Common myeloid progenitor, CD34-positive (primary cell): ENCODE measurements around the gene SYT12.

Experiments used
- CTCF ChIA-PET: fragments of 350-600 bp; sonication (Branson Sonifier 250); formaldehyde crosslinking; loops from one replicate; lab custom pipeline; 2021; ENCODE audit warnings: antibody characterized with exemption; lab: Charles Lee
- POLR2A ChIA-PET: fragments of 350-600 bp; sonication (Branson Sonifier 250); formaldehyde crosslinking; loops from one replicate; lab custom pipeline; 2021; ENCODE audit warnings: antibody characterized with exemption; lab: Charles Lee
- DNase-seq, 3 donors: peaks; one replicate each; pipeline versions ENCODE4 v3.0.0 to v3.0.0-alpha.2; 2013
- H3K27ac ChIP-seq, 2 experiments: 1 replicate in 1 of 2; 2 replicates in 1 of 2; pipeline ENCODE4 v1.7.0; 2013; ENCODE audit warnings: inconsistent platforms in 2 of 2, low read length in 2 of 2, mild to moderate bottlenecking in 2 of 2, low read depth in 1 of 2, moderate library complexity in 1 of 2; ENCODE audit not compliant: severe bottlenecking in 2 of 2, insufficient read depth in 1 of 2, poor library complexity in 1 of 2
- H3K27me3 ChIP-seq, 5 experiments: replicated peaks in 2 of 5; 1 replicate in 3 of 5; 2 replicates in 2 of 5; pipeline versions ENCODE4 v1.6.1 to v1.7.0; 2013; ENCODE audit warnings: low read length in 4 of 5, mild to moderate bottlenecking in 2 of 5, moderate library complexity in 2 of 5, inconsistent platforms in 1 of 5; ENCODE audit not compliant: insufficient read depth in 5 of 5, control insufficient read depth in 4 of 5
- H3K36me3 ChIP-seq, 4 experiments: 1 replicate in 2 of 4; 2 replicates in 2 of 4; pipeline versions ENCODE4 v1.6.1 to v1.7.0; 2013; ENCODE audit warnings: low read length in 3 of 4, control low read depth in 1 of 4, mild to moderate bottlenecking in 1 of 4; ENCODE audit not compliant: control insufficient read depth in 4 of 4, insufficient read depth in 4 of 4
- H3K4me1 ChIP-seq, 4 experiments: 1 replicate in 3 of 4; 2 replicates in 1 of 4; pipeline versions ENCODE4 v1.6.1 to v1.7.1; 2013; ENCODE audit warnings: low read length in 3 of 4, mild to moderate bottlenecking in 3 of 4, control low read depth in 1 of 4, inconsistent platforms in 1 of 4, moderate library complexity in 1 of 4; ENCODE audit not compliant: control insufficient read depth in 4 of 4, insufficient read depth in 4 of 4; ENCODE audit errors: control extremely low read depth in 1 of 4
- H3K4me3 ChIP-seq, 7 experiments: 1 replicate in 4 of 7; 2 replicates in 3 of 7; pipeline versions ENCODE4 v1.5.1 to v1.7.0; 2013; ENCODE audit warnings: mild to moderate bottlenecking in 7 of 7, low read length in 6 of 7, moderate library complexity in 6 of 7, inconsistent platforms in 2 of 7, low read depth in 2 of 7, control low read depth in 1 of 7; ENCODE audit not compliant: insufficient read depth in 4 of 7, control insufficient read depth in 1 of 7; ENCODE audit errors: extremely low read depth in 1 of 7
- H3K9me3 ChIP-seq, 5 experiments: 1 replicate in 4 of 5; 2 replicates in 1 of 5; pipeline versions ENCODE4 v1.6.1 to v1.7.1; 2013; ENCODE audit warnings: low read length in 4 of 5, mild to moderate bottlenecking in 2 of 5, inconsistent platforms in 1 of 5, low read depth in 1 of 5, moderate library complexity in 1 of 5; ENCODE audit not compliant: control insufficient read depth in 4 of 5, insufficient read depth in 2 of 5; ENCODE audit errors: control extremely low read depth in 1 of 5
- WGBS: methylation state at CpG from one replicate; pipeline ENCODE4 v1.1.5; 2013; ENCODE audit not compliant: insufficient coverage; 5-methylcytosine and 5-hydroxymethylcytosine counted together

Gene SYT12

GRCh38 chr11:67054346-67054835, 31.5 kb downstream of the SYT12 start:
- Histone ChIP-seq H3K4me1 (peaks cover 0 to 16% (median 13%) of the 10 kb centered on the region in 4 experiments), H3K27ac (no peak overlapping the region), H3K9me3 (no peaks in the 10 kb centered on the region), H3K4me3 (no peak overlapping the region), H3K36me3 (no peaks in the 10 kb centered on the region), H3K27me3 (peaks cover 0 to 48% (median 21%) of the 10 kb centered on the region in 5 experiments)
- no peak for DNase-seq
- CTCF ChIA-PET, result interaction anchor here (0.6 to 8.1 kb wide), 4 partner anchors 16 to 300 kb away, joined by 3 to 110 read pairs (median 3); no protein-coding TSS in a partner anchor
- POLR2A ChIA-PET, result interaction anchor here (1.0 kb wide), 1 partner anchor 10 kb away, joined by 3 read pairs; no protein-coding TSS in a partner anchor
- WGBS, result 94% methylated on average over 7 of the region's 9 CpGs

- Histone ChIP-seq H3K9me3 (no peaks in the 10 kb centered on the region), H3K4me1 (peaks cover 0 to 16% (median 13%) of the 10 kb centered on the region in 4 experiments), H3K27ac (no peak overlapping the region), H3K27me3 (peaks cover 0 to 48% (median 21%) of the 10 kb centered on the region in 5 experiments), H3K4me3 (no peak overlapping the region), H3K36me3 (no peaks in the 10 kb centered on the region)
- CTCF ChIA-PET, result interaction anchor here (0.6 to 8.1 kb wide), 6 partner anchors 16 to 299 kb away, joined by 3 to 110 read pairs (median 3); no protein-coding TSS in a partner anchor
- peak; percentile 44 to 78 (median 66) for DNase-seq
- 76% methylated on average over 7 of the region's 10 CpGs for WGBS
- POLR2A ChIA-PET, result no interaction called here
These were observed 32.0 kb downstream of the SYT12 start for GRCh38 chr11:67054836-67055523.

GRCh38 chr11:67055812-67056211, 32.9 kb downstream of the SYT12 start:
- ChIA-PET CTCF (interaction anchor here (0.8 to 8.1 kb wide), 4 partner anchors 15 to 79 kb away, joined by 3 to 110 read pairs (median 3); no protein-coding TSS in a partner anchor), POLR2A (no interaction called here)
- Histone ChIP-seq H3K27ac (no peak overlapping the region), H3K27me3 (peaks cover 0 to 48% (median 21%) of the 10 kb centered on the region in 5 experiments), H3K9me3 (no peaks in the 10 kb centered on the region), H3K4me1 (peaks cover 0 to 16% (median 13%) of the 10 kb centered on the region in 4 experiments), H3K36me3 (no peaks in the 10 kb centered on the region), H3K4me3 (peak overlapping the region in 1 of 7 experiments; percentile 48)
- 27% methylated on average over 14 of the region's 17 CpGs for WGBS
- DNase-seq, result peak in 1 of 3 donors; percentile 14

DNA sequence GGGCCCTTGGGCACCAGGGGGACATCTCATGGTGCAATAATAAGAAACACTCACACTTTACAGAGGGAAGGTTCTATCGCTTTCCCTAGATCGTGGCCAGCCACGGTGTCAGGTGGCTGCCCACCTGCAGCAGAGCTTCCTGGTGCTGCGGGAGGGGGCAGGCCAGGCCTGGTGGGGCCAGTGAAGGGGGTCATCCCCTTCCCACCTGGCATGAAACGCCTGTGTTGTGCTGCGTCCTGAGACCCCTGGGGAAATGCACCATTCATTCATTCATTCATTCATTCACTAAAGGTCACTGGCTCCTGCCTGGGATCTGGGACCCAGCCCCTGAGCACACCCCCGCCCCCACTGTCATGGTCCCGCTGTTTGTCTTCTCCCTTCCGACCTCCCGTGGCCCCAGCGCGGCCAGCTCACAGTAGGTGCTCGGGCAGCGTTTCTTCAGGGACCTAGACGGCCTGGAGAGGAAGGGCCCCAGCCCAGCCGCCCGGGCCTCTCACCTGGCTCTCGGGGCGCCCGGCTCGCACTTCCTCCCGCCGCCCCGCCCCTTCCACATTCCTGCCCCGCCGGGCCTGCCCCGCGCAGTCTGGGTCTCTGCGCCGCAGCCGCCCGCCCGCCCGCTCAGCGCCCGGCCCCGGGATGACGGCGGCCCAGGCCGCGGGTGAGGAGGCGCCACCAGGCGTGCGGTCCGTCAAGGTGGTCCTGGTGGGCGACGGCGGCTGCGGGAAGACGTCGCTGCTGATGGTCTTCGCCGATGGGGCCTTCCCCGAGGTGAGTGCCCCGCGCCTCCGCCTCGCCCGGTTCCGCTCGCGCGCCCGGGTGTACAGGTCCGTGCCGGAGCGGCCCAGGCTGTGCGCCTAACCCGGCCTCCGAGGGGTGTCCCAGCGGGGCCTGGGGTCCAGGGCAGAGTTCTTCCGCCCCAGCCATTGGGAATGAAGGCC, 33.6 kb downstream of the SYT12 start, which contains the start of gene RHOD:
Gene RHOD (plus strand): TSS at position 581 of the 938 bp plus-strand sequence. CDS start 56 bp downstream, at position 637.
- CTCF ChIA-PET, result interaction anchor here (1.1 to 8.1 kb wide), 2 partner anchors 14 to 31 kb away, joined by 4 to 110 read pairs; no protein-coding TSS in a partner anchor
- 8% methylated on average over 70 of the region's 72 CpGs for WGBS
- Histone ChIP-seq H3K36me3 (no peaks in the 10 kb centered on the region), H3K4me3 (peak within 1 kb of the TSS in 6 of 7 experiments; percentile 19 to 65 (median 48)), H3K27ac (no peak within 1 kb of the TSS), H3K9me3 (no peaks in the 10 kb centered on the region), H3K4me1 (peaks cover 0 to 16% (median 13%) of the 10 kb centered on the region in 4 experiments), H3K27me3 (peaks cover 0 to 48% (median 21%) of the 10 kb centered on the region in 5 experiments)
- DNase-seq, result peak in 2 of 3 donors; percentile 27 to 48
- POLR2A ChIA-PET, result no interaction called here

DNA sequence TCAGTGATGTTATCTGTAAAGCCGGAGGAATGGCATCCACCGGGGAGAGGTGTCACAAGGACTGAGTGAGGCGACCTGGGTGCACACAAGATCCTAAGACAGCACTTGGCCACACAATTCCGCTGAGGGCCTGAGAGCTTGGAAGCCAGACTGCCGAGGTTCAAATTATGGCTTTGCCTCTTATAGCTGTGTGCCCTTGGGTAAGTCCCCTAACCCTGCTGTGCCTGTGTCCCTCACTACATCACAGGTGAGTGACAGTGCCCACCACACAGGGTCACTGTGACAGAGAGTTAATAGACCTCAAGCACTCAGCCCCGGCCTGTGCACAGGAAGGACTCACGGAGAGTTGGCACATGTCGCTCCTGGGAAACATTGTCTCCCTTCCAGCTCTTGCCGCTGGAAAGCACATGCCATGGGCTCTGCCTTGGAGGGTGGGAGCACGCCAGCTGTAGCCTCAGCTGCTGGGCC, 34.3 kb downstream of the SYT12 start:
- no peak overlapping the region for H3K27ac ChIP-seq
- POLR2A ChIA-PET, result no interaction called here
- no peaks in the 10 kb centered on the region for H3K36me3 ChIP-seq
- peaks cover 0 to 46% (median 21%) of the 10 kb centered on the region in 5 experiments for H3K27me3 ChIP-seq
- no peak for DNase-seq
- no peaks in the 10 kb centered on the region for H3K9me3 ChIP-seq
- peak overlapping the region in 2 of 7 experiments; percentile 63 to 65 for H3K4me3 ChIP-seq
- CTCF ChIA-PET, result interaction anchor here (1.1 to 8.1 kb wide), 2 partner anchors 13 to 32 kb away, joined by 4 to 110 read pairs; no protein-coding TSS in a partner anchor
- 92% methylated on average over 9 of the region's 10 CpGs for WGBS
- H3K4me1 ChIP-seq, result peaks cover 0 to 16% (median 13%) of the 10 kb centered on the region in 4 experiments

DNA sequence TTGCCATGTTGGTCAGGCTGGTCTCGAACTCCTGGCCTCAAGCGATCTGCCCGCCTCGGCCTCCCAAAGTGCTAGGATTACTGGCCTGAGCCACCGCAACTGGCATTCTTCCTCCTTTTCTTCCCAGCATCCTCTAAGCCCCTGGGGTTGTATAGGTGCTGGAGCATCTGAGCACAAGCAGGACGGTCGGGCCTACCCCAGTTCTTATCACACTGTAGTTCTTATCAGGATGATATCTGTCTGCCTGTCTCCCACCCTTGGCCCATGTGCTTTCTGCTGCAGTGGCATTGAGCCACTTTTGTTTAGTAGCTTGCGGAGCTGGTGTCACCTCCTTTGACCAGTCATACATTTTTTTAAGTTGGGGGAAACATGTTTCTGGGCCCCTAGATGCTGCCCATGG, 35.6 kb downstream of the SYT12 start:
- 75% methylated on average over 4 of the region's 8 CpGs for WGBS
- H3K27me3 ChIP-seq, result peaks cover 0 to 38% (median 17%) of the 10 kb centered on the region in 5 experiments
- DNase-seq, result no peak
- ChIA-PET CTCF (interaction anchor here (8.1 kb wide), 1 partner anchor 12 kb away, joined by 110 read pairs; no protein-coding TSS in a partner anchor), POLR2A (no interaction called here)
- peaks cover 0 to 16% (median 13%) of the 10 kb centered on the region in 4 experiments for H3K4me1 ChIP-seq
- H3K27ac ChIP-seq, result no peak overlapping the region
- H3K4me3 ChIP-seq, result no peak overlapping the region
- H3K9me3 ChIP-seq, result no peaks in the 10 kb centered on the region
- no peaks in the 10 kb centered on the region for H3K36me3 ChIP-seq
